WTC11 (cell line): ENCODE data around the gene ISM1. TPM values are rescaled to one million over a fixed set of nuclear protein-coding genes. Genes with fewer than 3 reads are reported as not detected.

ENCODE experiments used
- ATAC-seq: fragments of 200-7000 bp; cut with Tn5 transposase; 2 replicates; pipeline ENCODE4 v1.10.0; 2021; ENCODE audit warnings: mild to moderate bottlenecking, moderate library complexity
- CTCF ChIA-PET: fragments of 300-600 bp; sonication (Branson Sonifier 250); formaldehyde crosslinking; loops from one replicate; lab custom pipeline; 2021; ENCODE audit warnings: antibody characterized with exemption; lab: Charles Lee
- POLR2A ChIA-PET: fragments of 350-600 bp; sonication (Branson Sonifier 250); formaldehyde crosslinking; loops from one replicate; lab custom pipeline; 2021; ENCODE audit warnings: antibody characterized with exemption; lab: Charles Lee
- DNase-seq: peaks from one replicate; pipeline ENCODE4 v3.0.0; 2021; ENCODE audit warnings: low spot score
- H3K27ac Mint-ChIP-seq: 2 replicates; pipeline ENCODE4 v1.8.0; 2021; ENCODE audit warnings: mixed read lengths
- H3K27me3 Mint-ChIP-seq: 2 replicates; pipeline ENCODE4 v1.8.0; 2021; ENCODE audit warnings: low read depth, mild to moderate bottlenecking, moderate library complexity, mixed read lengths
- H3K36me3 Mint-ChIP-seq: 2 replicates; pipeline ENCODE4 v1.8.0; 2021; ENCODE audit warnings: mixed read lengths
- H3K4me1 Mint-ChIP-seq: 2 replicates; pipeline ENCODE4 v1.8.0; 2022; ENCODE audit warnings: mixed read lengths
- H3K4me3 Mint-ChIP-seq: 2 replicates; pipeline ENCODE4 v1.8.0; 2021; ENCODE audit warnings: mild to moderate bottlenecking, moderate library complexity, mixed read lengths
- H3K9me3 Mint-ChIP-seq: 2 replicates; pipeline ENCODE4 v1.8.0; 2021; ENCODE audit warnings: mixed read lengths
- ATF1 ChIP-seq: sonication (generic); formaldehyde crosslinking; IDR thresholded peaks from 2 replicates; pipeline ENCODE4 v1.8.1; 2023; ENCODE audit warnings: mild to moderate bottlenecking, moderate library complexity, missing genetic modification reagents
- CBFB ChIP-seq: sonication (generic); formaldehyde crosslinking; IDR thresholded peaks from 2 replicates; pipeline ENCODE4 v1.8.1; 2022; ENCODE audit warnings: mild to moderate bottlenecking, low read depth, missing genetic modification reagents
- CREB1 ChIP-seq: sonication (generic); formaldehyde crosslinking; IDR thresholded peaks from 2 replicates; pipeline ENCODE4 v1.8.0; 2023; ENCODE audit warnings: mild to moderate bottlenecking, missing genetic modification reagents
- E2F1 ChIP-seq: sonication (generic); formaldehyde crosslinking; IDR thresholded peaks from 2 replicates; pipeline ENCODE4 v1.8.0; 2022; ENCODE audit warnings: mild to moderate bottlenecking, missing genetic modification reagents
- E2F4 ChIP-seq: sonication (generic); formaldehyde crosslinking; IDR thresholded peaks from 2 replicates; pipeline ENCODE4 v1.8.1; 2022; ENCODE audit warnings: low read depth, mild to moderate bottlenecking, moderate library complexity, missing genetic modification reagents, borderline replicate concordance
- ERG ChIP-seq: fragments of 250-450 bp; sonication (Bioruptor Pico); IDR thresholded peaks from 2 replicates; pipeline ENCODE4 v1.8.0; 2021; ENCODE audit warnings: mild to moderate bottlenecking
- FOXP4 ChIP-seq: sonication (generic); formaldehyde crosslinking; IDR thresholded peaks from 2 replicates; pipeline ENCODE4 v1.8.0; 2022; ENCODE audit warnings: mild to moderate bottlenecking, missing genetic modification reagents
- HMGA2 ChIP-seq: fragments of 250-450 bp; sonication (Bioruptor Pico); IDR thresholded peaks from 2 replicates; pipeline ENCODE4 v1.4.0; 2021; ENCODE audit warnings: mild to moderate bottlenecking, moderate library complexity
- JUN ChIP-seq: sonication (generic); formaldehyde crosslinking; IDR thresholded peaks from 2 replicates; pipeline ENCODE4 v1.8.0; 2023; ENCODE audit warnings: mild to moderate bottlenecking, missing genetic modification reagents
- KAT7 ChIP-seq: sonication (generic); formaldehyde crosslinking; IDR thresholded peaks from 2 replicates; pipeline ENCODE4 v1.8.1; 2023; ENCODE audit warnings: missing genetic modification reagents, mild to moderate bottlenecking, borderline replicate concordance
- NR2C2 ChIP-seq: sonication (generic); formaldehyde crosslinking; IDR thresholded peaks from 2 replicates; pipeline ENCODE4 v1.8.0; 2022; ENCODE audit warnings: mild to moderate bottlenecking, missing genetic modification reagents
- PRRX2 ChIP-seq: fragments of 250-450 bp; sonication (Bioruptor Pico); IDR thresholded peaks from 2 replicates; pipeline ENCODE4 v1.8.0; 2021; ENCODE audit warnings: mild to moderate bottlenecking
- SOX15 ChIP-seq: fragments of 250-450 bp; sonication (Bioruptor Pico); IDR thresholded peaks from 2 replicates; pipeline ENCODE4 v1.9.0; 2021; ENCODE audit warnings: mild to moderate bottlenecking
- ZNF232 ChIP-seq: sonication (generic); formaldehyde crosslinking; IDR thresholded peaks from 2 replicates; pipeline ENCODE4 v1.8.0; 2022; ENCODE audit warnings: mild to moderate bottlenecking, missing genetic modification reagents
- ZNF416 ChIP-seq: fragments of 250-450 bp; sonication (Bioruptor Pico); IDR thresholded peaks from 2 replicates; pipeline ENCODE4 v1.9.0; 2021; ENCODE audit warnings: mild to moderate bottlenecking, inconsistent platforms
- total RNA-seq: library from RNA; stranded (reverse); gene quantifications from 3 replicates; pipeline ENCODE4 v1.2.3, GENCODE V29; 2021
- TF ChIP-seq, protein P1 (sequence below): sonication (generic); formaldehyde crosslinking; IDR thresholded peaks from 2 replicates; pipeline ENCODE4 v1.8.1; 2022; ENCODE audit warnings: low read depth, missing genetic modification reagents, borderline replicate concordance
- TF ChIP-seq, protein P2 (sequence below): sonication (generic); formaldehyde crosslinking; IDR thresholded peaks from 2 replicates; pipeline ENCODE4 v1.8.0; 2022; ENCODE audit warnings: missing genetic modification reagents

ISM1 gene
- total RNA-seq, 1 experiment from 2014 or later = 0.52 TPM

GRCh38 chr20:13318871-13319521, 97.9 kb downstream of the ISM1 start:
- ChIA-PET CTCF (interaction anchor here (1.3 kb wide), 1 partner anchor 8 kb away, joined by 4 read pairs; no protein-coding TSS in a partner anchor), POLR2A (no interaction called here)
- Mint-ChIP-seq H3K27me3 (no peaks in the 10 kb centered on the region), H3K9me3 (peaks cover 36% of the 10 kb centered on the region), H3K27ac (no peak overlapping the region), H3K4me3 (no peak overlapping the region), H3K36me3 (peaks cover 21% of the 10 kb centered on the region), H3K4me1 (peaks cover 14% of the 10 kb centered on the region)
- ATAC-seq = no peak
- DNase-seq = no peak
- no peak for TF ChIP-seq FOXP4 (CRISPR knock-in tag)
- no peak for TF ChIP-seq E2F4 (CRISPR knock-in tag)
- no peak for TF ChIP-seq CBFB
- no peak for TF ChIP-seq SOX15
- no peak for TF ChIP-seq HMGA2 (CRISPR knock-in tag)
- TF ChIP-seq, protein P1, sequence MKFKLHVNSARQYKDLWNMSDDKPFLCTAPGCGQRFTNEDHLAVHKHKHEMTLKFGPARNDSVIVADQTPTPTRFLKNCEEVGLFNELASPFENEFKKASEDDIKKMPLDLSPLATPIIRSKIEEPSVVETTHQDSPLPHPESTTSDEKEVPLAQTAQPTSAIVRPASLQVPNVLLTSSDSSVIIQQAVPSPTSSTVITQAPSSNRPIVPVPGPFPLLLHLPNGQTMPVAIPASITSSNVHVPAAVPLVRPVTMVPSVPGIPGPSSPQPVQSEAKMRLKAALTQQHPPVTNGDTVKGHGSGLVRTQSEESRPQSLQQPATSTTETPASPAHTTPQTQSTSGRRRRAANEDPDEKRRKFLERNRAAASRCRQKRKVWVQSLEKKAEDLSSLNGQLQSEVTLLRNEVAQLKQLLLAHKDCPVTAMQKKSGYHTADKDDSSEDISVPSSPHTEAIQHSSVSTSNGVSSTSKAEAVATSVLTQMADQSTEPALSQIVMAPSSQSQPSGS (CRISPR knock-in tag) = no peak
- TF ChIP-seq ZNF416 (CRISPR knock-in tag) = no peak
- TF ChIP-seq E2F1 (CRISPR knock-in tag) = no peak
- no peak for TF ChIP-seq PRRX2 (CRISPR knock-in tag)
- no peak for TF ChIP-seq ATF1 (CRISPR knock-in tag)
- no peak for TF ChIP-seq KAT7 (CRISPR knock-in tag)
- no peak for TF ChIP-seq CREB1 (CRISPR knock-in tag)
- TF ChIP-seq NR2C2 (CRISPR knock-in tag) = no peak
- TF ChIP-seq ZNF232 = no peak
- TF ChIP-seq, protein P2, sequence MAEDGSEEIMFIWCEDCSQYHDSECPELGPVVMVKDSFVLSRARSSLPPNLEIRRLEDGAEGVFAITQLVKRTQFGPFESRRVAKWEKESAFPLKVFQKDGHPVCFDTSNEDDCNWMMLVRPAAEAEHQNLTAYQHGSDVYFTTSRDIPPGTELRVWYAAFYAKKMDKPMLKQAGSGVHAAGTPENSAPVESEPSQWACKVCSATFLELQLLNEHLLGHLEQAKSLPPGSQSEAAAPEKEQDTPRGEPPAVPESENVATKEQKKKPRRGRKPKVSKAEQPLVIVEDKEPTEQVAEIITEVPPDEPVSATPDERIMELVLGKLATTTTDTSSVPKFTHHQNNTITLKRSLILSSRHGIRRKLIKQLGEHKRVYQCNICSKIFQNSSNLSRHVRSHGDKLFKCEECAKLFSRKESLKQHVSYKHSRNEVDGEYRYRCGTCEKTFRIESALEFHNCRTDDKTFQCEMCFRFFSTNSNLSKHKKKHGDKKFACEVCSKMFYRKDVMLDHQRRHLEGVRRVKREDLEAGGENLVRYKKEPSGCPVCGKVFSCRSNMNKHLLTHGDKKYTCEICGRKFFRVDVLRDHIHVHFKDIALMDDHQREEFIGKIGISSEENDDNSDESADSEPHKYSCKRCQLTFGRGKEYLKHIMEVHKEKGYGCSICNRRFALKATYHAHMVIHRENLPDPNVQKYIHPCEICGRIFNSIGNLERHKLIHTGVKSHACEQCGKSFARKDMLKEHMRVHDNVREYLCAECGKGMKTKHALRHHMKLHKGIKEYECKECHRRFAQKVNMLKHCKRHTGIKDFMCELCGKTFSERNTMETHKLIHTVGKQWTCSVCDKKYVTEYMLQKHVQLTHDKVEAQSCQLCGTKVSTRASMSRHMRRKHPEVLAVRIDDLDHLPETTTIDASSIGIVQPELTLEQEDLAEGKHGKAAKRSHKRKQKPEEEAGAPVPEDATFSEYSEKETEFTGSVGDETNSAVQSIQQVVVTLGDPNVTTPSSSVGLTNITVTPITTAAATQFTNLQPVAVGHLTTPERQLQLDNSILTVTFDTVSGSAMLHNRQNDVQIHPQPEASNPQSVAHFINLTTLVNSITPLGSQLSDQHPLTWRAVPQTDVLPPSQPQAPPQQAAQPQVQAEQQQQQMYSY (CRISPR knock-in tag) = no peak
- TF ChIP-seq JUN (CRISPR knock-in tag) = no peak
- no peak for TF ChIP-seq ERG (CRISPR knock-in tag)
